Gastroesophageal sphincter (tissue), 3 donors: ENCODE measurements around the gene XYLT2.

ENCODE experiments used
- CTCF ChIP-seq, 4 experiments: fragments of 200-600 bp in 2 of 4; fragments of 450-650 bp in 2 of 4; sonication (generic) in 1 of 4; IDR thresholded peaks; one replicate each; pipeline ENCODE4 v1.5.1; 2017 to 2019; ENCODE audit warnings: antibody characterized with exemption in 4 of 4, mild to moderate bottlenecking in 2 of 4, moderate library complexity in 2 of 4
- POLR2A ChIP-seq, 2 donors: fragments of 450-650 bp; IDR thresholded peaks; one replicate each; pipeline ENCODE4 v1.6.1; 2017; ENCODE audit warnings: antibody characterized with exemption in 2 of 2, mild to moderate bottlenecking in 2 of 2, moderate library complexity in 1 of 2
- POLR2AphosphoS5 ChIP-seq: sonication (generic); formaldehyde crosslinking; IDR thresholded peaks from one replicate; pipeline ENCODE4 v1.6.1; 2017; ENCODE audit warnings: antibody characterized with exemption

GRCh38 chr17:50365649-50366393 is 19.9 kb downstream of the XYLT2 start:
- TF ChIP-seq CTCF (IDR thresholded peaks at IDR 0.05) = no peak
- no peak for TF ChIP-seq POLR2A (IDR thresholded peaks at IDR 0.05)
- no peak for TF ChIP-seq POLR2AphosphoS5
